Lower lobe of right lung (tissue), 2 donors: Measurements from ENCODE around the gene LMAN2. TPM values are rescaled to one million over a fixed set of nuclear protein-coding genes. Genes with fewer than 3 reads are reported as not detected.

Source experiments
- ATAC-seq, 2 donors: fragments of 200-7000 bp; cut with Tn5 transposase; one replicate each; pipeline ENCODE4 v1.9.1; 2020 to 2022; ENCODE audit warnings: mild to moderate bottlenecking in 2 of 2, moderate library complexity in 2 of 2
- DNase-seq: peaks from one replicate; pipeline ENCODE4 v3.0.0-alpha.2; 2020
- H3K27ac ChIP-seq: fragments of 200-600 bp; one replicate; pipeline ENCODE4 v1.8.0; 2022
- H3K27me3 ChIP-seq: fragments of 200-600 bp; one replicate; pipeline ENCODE4 v1.8.0; 2022; ENCODE audit warnings: low read depth
- H3K36me3 ChIP-seq: fragments of 200-600 bp; one replicate; pipeline ENCODE4 v1.8.0; 2022; ENCODE audit warnings: mild to moderate bottlenecking
- H3K4me1 ChIP-seq: fragments of 200-600 bp; one replicate; pipeline ENCODE4 v1.8.0; 2022
- H3K4me3 ChIP-seq: fragments of 200-600 bp; one replicate; pipeline ENCODE4 v1.8.0; 2022; ENCODE audit warnings: mild to moderate bottlenecking
- H3K9me3 ChIP-seq: fragments of 200-600 bp; one replicate; pipeline ENCODE4 v1.8.0; 2022
- intact Hi-C: fragments of 100-400 bp; cut with DNase I; formaldehyde crosslinking; loops from one replicate; pipeline ENCODE4 v1.11.0; 2022
- total RNA-seq: library from RNA; stranded (reverse); fragmentation: NEBNext Ultra II Directional; extraction: Animal tissue kit (Norgen Biotek cat#: 25700); gene quantifications from one replicate; pipeline ENCODE4 v1.2.1, GENCODE V29; 2021
- TF ChIP-seq, protein P1 (sequence below): fragments of 200-600 bp; IDR thresholded peaks from one replicate; pipeline ENCODE4 v1.8.0; 2022; ENCODE audit warnings: antibody characterized with exemption, mild to moderate bottlenecking
- donor health status: DM: no; HTN: yes; CAD: no; lungs with severe emphysema.

Gene LMAN2
- total RNA-seq, 1 donor from 2014 or later: 108 TPM

DNA sequence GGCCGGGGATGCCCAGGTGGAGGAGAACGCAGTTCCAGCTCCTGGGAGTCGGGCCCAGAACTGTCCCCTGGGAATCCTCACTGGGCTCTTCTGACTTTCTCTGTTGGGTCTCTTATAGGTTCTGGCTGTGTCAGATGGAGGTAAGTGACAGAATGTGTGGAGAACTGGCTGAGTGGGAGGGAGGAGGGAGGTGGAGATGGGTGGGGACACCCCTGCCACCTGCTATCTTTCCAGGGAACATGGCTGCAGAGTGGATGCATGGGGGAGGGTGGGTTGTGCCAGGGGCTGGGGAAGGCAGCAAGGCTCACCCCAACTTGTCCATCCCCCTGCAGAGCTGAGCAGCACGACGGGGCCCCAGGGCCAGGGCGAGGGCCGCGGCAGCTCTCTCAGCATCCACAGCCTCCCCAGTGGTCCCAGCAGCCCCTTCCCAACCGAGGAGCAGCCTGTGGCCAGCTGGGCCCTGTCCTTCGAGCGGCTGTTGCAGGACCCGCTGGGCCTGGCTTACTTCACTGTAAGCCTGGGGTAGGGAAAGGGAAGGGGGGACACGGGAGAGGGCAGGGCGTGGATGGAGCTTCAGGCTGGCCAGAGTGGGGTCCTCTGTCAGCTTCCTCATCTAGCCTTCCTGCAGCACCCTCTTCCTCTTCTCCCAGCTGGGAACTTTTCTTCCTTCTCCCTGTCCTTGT, 14.5 kb upstream of the LMAN2 start:
- Histone ChIP-seq H3K9me3 (no peaks in the 10 kb centered on the region), H3K36me3 (peaks cover 10% of the 10 kb centered on the region), H3K4me3 (no peak overlapping the region), H3K4me1 (peaks cover 66% of the 10 kb centered on the region), H3K27ac (peak overlapping the region; percentile 81), H3K27me3 (no peaks in the 10 kb centered on the region)
- intact Hi-C loops: no loop called here
- ATAC-seq (no peak), DNase-seq (no peak)
- TF ChIP-seq, protein P1, sequence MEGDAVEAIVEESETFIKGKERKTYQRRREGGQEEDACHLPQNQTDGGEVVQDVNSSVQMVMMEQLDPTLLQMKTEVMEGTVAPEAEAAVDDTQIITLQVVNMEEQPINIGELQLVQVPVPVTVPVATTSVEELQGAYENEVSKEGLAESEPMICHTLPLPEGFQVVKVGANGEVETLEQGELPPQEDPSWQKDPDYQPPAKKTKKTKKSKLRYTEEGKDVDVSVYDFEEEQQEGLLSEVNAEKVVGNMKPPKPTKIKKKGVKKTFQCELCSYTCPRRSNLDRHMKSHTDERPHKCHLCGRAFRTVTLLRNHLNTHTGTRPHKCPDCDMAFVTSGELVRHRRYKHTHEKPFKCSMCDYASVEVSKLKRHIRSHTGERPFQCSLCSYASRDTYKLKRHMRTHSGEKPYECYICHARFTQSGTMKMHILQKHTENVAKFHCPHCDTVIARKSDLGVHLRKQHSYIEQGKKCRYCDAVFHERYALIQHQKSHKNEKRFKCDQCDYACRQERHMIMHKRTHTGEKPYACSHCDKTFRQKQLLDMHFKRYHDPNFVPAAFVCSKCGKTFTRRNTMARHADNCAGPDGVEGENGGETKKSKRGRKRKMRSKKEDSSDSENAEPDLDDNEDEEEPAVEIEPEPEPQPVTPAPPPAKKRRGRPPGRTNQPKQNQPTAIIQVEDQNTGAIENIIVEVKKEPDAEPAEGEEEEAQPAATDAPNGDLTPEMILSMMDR: no peak

DNA sequence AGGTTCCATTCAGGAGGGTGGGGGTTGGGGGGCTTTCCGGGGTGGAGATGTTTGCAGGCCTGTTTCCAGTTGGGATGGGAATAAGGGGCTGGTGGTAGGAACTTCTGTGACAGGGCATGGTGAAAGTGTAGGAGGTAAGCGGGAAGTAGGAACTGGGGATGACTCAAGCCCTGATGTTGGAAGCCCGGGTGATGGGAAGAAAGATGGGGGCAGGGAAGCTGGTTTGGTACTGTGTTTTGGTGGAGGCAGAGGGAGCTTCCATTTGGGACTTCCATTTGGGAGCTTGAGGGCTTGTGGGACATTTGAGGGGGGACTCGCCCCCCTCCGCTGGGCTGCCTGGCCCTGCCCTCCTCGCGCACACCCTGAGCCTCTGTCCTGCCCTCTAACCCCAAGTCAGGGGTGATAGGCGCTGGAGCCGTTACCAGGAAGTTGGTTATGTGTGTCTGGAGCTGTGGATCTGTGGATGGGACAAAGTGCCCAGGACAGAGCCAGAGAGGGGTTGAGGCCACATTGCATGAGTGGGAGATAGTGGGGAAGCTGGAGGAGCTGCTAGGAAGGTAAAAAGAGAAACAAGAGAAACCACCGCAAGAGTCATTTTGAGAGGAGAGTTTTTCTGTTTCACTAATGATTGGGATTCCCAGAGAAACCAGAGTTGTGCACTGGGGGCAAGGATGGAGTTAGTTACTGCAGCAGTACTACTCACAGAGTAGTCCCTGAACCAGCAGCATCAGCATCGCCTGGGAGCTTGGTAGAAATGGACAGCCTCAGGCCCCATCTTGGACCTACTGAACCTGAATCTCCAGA, 12.9 kb upstream of the LMAN2 start:
- Histone ChIP-seq H3K4me1 (peaks cover 60% of the 10 kb centered on the region), H3K27me3 (no peaks in the 10 kb centered on the region), H3K36me3 (peaks cover 10% of the 10 kb centered on the region), H3K27ac (no peak overlapping the region), H3K9me3 (no peaks in the 10 kb centered on the region), H3K4me3 (no peak overlapping the region)
- intact Hi-C loops: no loop called here
- no peak for ATAC-seq
- TF ChIP-seq, protein P1: no peak
- DNase-seq: peak; percentile 36

DNA sequence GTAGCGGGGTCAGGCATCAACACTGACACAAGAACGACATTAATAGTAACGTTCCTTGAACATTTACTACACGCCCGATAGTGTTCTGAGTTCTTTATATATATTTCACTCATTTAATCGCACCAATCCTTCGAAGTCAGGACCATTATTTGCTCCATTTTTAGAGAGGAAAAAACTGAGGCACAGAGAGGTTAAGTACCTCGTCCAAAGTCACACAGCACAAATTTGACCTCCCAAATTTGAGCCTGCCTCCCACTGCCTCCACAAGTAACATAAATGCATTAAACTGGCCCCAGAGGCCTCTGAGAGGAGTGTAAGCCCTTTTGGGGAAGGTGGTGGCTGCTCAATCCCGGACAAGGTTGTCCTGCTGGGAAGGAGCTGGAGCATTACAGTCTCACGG, 12.1 kb upstream of the LMAN2 start:
- peaks cover 67% of the 10 kb centered on the region for H3K4me1 ChIP-seq
- no peak overlapping the region for H3K27ac ChIP-seq
- no peak for ATAC-seq
- TF ChIP-seq, protein P1: no peak
- no peaks in the 10 kb centered on the region for H3K27me3 ChIP-seq
- peaks cover 10% of the 10 kb centered on the region for H3K36me3 ChIP-seq
- no peaks in the 10 kb centered on the region for H3K9me3 ChIP-seq
- peak overlapping the region; percentile 59 for H3K4me3 ChIP-seq
- DNase-seq: peak; percentile 8
- intact Hi-C loops: no loop called here

DNA sequence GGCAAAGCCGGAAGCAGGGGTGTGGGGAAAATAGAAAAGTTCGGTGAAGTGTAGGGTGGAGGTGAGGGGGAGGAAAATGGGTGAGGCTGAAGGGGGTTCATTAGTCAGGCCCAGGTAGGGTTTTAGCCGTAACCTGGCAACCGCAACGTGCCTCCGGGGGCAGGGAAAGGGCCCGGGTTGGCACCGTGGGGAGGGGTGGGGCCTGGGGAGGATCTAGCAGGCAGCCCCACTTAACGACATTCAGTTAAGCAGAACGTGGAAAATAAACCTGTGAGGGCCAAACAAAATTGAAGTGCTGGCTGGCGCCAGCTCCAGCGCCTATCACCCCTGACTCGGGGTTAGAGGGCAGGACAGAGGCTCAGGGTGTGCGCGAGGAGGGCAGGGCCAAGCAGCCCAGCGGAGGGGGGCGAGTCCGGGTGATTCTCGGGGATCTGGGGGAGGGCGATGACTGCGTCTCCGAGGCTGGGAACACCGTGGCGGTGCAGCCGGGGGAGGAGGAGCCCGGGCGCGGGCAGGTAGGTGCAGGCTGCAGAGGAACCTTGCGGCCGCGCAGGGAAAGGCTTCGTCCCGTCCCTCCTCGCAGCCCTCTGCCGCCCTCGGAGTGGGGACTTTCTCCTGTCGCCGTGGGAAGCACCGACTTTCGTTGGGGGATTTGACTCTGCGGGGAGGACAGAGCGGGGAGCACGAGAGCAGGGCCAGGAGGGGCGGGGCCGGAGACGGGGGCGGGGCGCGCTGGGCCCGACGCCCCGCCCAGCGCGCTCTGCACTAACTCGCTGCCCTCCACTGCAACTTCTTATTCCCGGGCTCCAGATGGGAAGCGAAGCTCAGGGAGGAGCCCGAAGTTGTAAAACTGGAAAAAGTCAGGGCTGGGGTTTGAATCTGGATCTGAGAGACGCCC, 11.4 kb upstream of the LMAN2 start:
- ATAC-seq: peak; percentile 77 to 81
- H3K36me3 ChIP-seq: peaks cover 4% of the 10 kb centered on the region
- peak; percentile 79 for DNase-seq
- intact Hi-C loops: no loop called here
- no peaks in the 10 kb centered on the region for H3K9me3 ChIP-seq
- peak overlapping the region; percentile 63 for H3K27ac ChIP-seq
- peak overlapping the region; percentile 59 for H3K4me3 ChIP-seq
- peaks cover 73% of the 10 kb centered on the region for H3K4me1 ChIP-seq
- TF ChIP-seq, protein P1: no peak
- H3K27me3 ChIP-seq: no peaks in the 10 kb centered on the region

DNA sequence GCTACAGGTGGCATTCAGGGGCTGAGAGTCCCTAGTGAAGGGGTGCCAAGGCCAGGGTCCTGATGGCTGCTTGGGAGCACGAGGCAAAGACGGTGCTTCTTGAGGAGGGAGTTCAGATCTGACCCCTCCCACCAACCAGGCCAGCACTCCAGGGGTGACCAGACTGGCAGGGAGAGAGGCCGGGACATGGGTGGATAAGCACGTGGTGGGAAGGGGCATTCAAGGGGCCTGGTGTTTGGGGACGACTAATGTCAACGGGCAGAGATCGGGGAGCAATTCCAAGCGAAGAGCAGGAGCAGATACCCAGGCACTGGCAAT, 10.8 kb upstream of the LMAN2 start:
- no peak for DNase-seq
- no peak overlapping the region for H3K4me3 ChIP-seq
- TF ChIP-seq, protein P1: no peak
- intact Hi-C loops: no loop called here
- H3K27ac ChIP-seq: peak overlapping the region; percentile 63
- H3K4me1 ChIP-seq: peaks cover 71% of the 10 kb centered on the region
- no peaks in the 10 kb centered on the region for H3K36me3 ChIP-seq
- ATAC-seq: no peak
- H3K9me3 ChIP-seq: no peaks in the 10 kb centered on the region
- H3K27me3 ChIP-seq: no peaks in the 10 kb centered on the region
